ENCODE results near the gene ATP10B.

- TF ChIP-seq CTCF (IDR thresholded peaks at IDR 0.05) = no peak
- no peak for TF ChIP-seq POLR2A (IDR thresholded peaks at IDR 0.05)
- TF ChIP-seq EP300 (IDR thresholded peaks at IDR 0.05) = no peak
Observed at GRCh38 chr5:160635046-160635445, 217.0 kb downstream of the ATP10B start.

Measured in tibial nerve (tissue), 4 donors.